IMR-90 (cell line): ENCODE results near the gene SVIL. TPM values are rescaled to one million over a fixed set of nuclear protein-coding genes. Genes with fewer than 3 reads are reported as not detected.

Source experiments
- ATAC-seq: fragments of 200-7000 bp; cut with Tn5 transposase; 2 replicates; pipeline ENCODE4 v1.9.1; 2020; ENCODE audit warnings: low read depth, mild to moderate bottlenecking, moderate library complexity
- BruUV-seq: library from RNA; stranded (reverse); fragments of 400-500 nt; replicated peaks from 2 replicates; lab custom pipeline; 2021; lab: Mats Ljungman, UMichigan
- CTCF ChIA-PET: fragments of 300-600 bp; formaldehyde crosslinking; extraction: SDS; loops from one replicate; lab custom pipeline; 2021; ENCODE audit warnings: antibody characterized with exemption; lab: Yijun Ruan, JAX
- POLR2A ChIA-PET: fragments of 300-600 bp; sonication (Branson Sonifier 250); formaldehyde crosslinking; loops from one replicate; lab custom pipeline; 2022; ENCODE audit warnings: antibody characterized with exemption; ENCODE audit not compliant: unreplicated experiment; lab: Charles Lee
- DNase-seq: peaks from one replicate; pipeline ENCODE4 v3.0.0; 2013
- H2AFZ ChIP-seq: replicated peaks from 2 replicates; pipeline ENCODE3; 2013; ENCODE audit warnings: low read length, mild to moderate bottlenecking; ENCODE audit not compliant: poor library complexity
- H2AK5ac ChIP-seq: 2 replicates; pipeline ENCODE4 v1.6.1; 2013; ENCODE audit warnings: low read depth, low read length, inconsistent platforms
- H2AK9ac ChIP-seq: replicated peaks from 2 replicates; pipeline ENCODE3; 2013; ENCODE audit warnings: mild to moderate bottlenecking, low read depth, low read length, moderate library complexity; ENCODE audit not compliant: poor library complexity
- H2BK120ac ChIP-seq: 2 replicates; pipeline ENCODE4 v1.6.1; 2013; ENCODE audit warnings: low read depth, low read length, inconsistent platforms
- H2BK15ac ChIP-seq: 3 replicates; pipeline ENCODE4 v1.6.1; 2013; ENCODE audit warnings: low read depth, low read length, inconsistent platforms
- H2BK20ac ChIP-seq: 2 replicates; pipeline ENCODE4 v1.6.1; 2013; ENCODE audit warnings: low read depth, mild to moderate bottlenecking, inconsistent platforms, low read length, moderate library complexity
- H2BK5ac ChIP-seq: 2 replicates; pipeline ENCODE4 v1.6.1; 2013; ENCODE audit warnings: mild to moderate bottlenecking, low read depth, low read length, inconsistent platforms; ENCODE audit not compliant: poor library complexity, severe bottlenecking
- H3K14ac ChIP-seq: replicated peaks from 2 replicates; pipeline ENCODE4 v1.6.1; 2013; ENCODE audit warnings: low read depth, low read length, inconsistent platforms
- H3K18ac ChIP-seq: 2 replicates; pipeline ENCODE4 v1.6.1; 2013; ENCODE audit warnings: low read depth, low read length, control low read depth
- H3K23ac ChIP-seq: 2 replicates; pipeline ENCODE4 v1.6.1; 2013; ENCODE audit warnings: low read depth, low read length, inconsistent platforms
- H3K27ac ChIP-seq: 2 replicates; pipeline ENCODE4 v1.5.1; 2013; ENCODE audit warnings: mild to moderate bottlenecking, control low read depth, low read length; ENCODE audit not compliant: insufficient read depth
- H3K27me3 ChIP-seq: 2 replicates; pipeline ENCODE4 v1.6.1; 2013; ENCODE audit warnings: low read length; ENCODE audit not compliant: control insufficient read depth, insufficient read depth
- H3K36me3 ChIP-seq: 2 replicates; pipeline ENCODE4 v1.6.1; 2013; ENCODE audit warnings: low read length, mixed read lengths; ENCODE audit not compliant: control insufficient read depth, insufficient read depth
- H3K4ac ChIP-seq: 2 replicates; pipeline ENCODE4 v1.6.1; 2013; ENCODE audit warnings: low read depth, low read length, inconsistent platforms
- H3K4me1 ChIP-seq: 2 replicates; pipeline ENCODE4 v1.6.1; 2013; ENCODE audit warnings: low read length, mixed read lengths; ENCODE audit not compliant: control insufficient read depth, insufficient read depth
- H3K4me2 ChIP-seq: 2 replicates; pipeline ENCODE4 v1.6.1; 2013; ENCODE audit warnings: low read depth, mild to moderate bottlenecking, control low read depth, low read length, moderate library complexity
- H3K4me3 ChIP-seq: 2 replicates; pipeline ENCODE4 v1.5.1; 2013; ENCODE audit warnings: low read depth, mild to moderate bottlenecking, control low read depth, low read length, moderate library complexity; ENCODE audit not compliant: insufficient read depth
- H3K56ac ChIP-seq: 2 replicates; pipeline ENCODE4 v1.6.1; 2013; ENCODE audit warnings: low read length, inconsistent platforms; ENCODE audit not compliant: insufficient read depth; ENCODE audit errors: extremely low read depth
- H3K79me1 ChIP-seq, 2 experiments: 2 replicates each; pipeline ENCODE4 v1.6.1; 2013; ENCODE audit warnings: low read length in 2 of 2, inconsistent platforms in 1 of 2, low read depth in 1 of 2
- H3K9ac ChIP-seq: 2 replicates; pipeline ENCODE4 v1.6.1; 2013; ENCODE audit warnings: low read depth, low read length, control low read depth
- H3K9me1 ChIP-seq: 2 replicates; pipeline ENCODE4 v1.6.1; 2013; ENCODE audit warnings: low read length, inconsistent platforms; ENCODE audit not compliant: insufficient read depth
- H3K9me3 ChIP-seq: 2 replicates; pipeline ENCODE4 v1.6.1; 2013; ENCODE audit warnings: low read length; ENCODE audit not compliant: control insufficient read depth, insufficient read depth
- H4K20me1 ChIP-seq: 2 replicates; pipeline ENCODE4 v1.6.1; 2013; ENCODE audit warnings: low read length, inconsistent platforms; ENCODE audit not compliant: insufficient read depth
- H4K5ac ChIP-seq: 2 replicates; pipeline ENCODE4 v1.6.1; 2013; ENCODE audit warnings: mild to moderate bottlenecking, low read depth, low read length, control low read depth
- H4K8ac ChIP-seq, 2 experiments: 2 replicates each; pipeline ENCODE4 v1.6.1; 2013; ENCODE audit warnings: low read depth in 2 of 2, low read length in 2 of 2, control low read depth in 1 of 2, inconsistent platforms in 1 of 2
- H4K91ac ChIP-seq: 2 replicates; pipeline ENCODE4 v1.6.1; 2013; ENCODE audit warnings: low read depth, low read length, inconsistent platforms; ENCODE audit not compliant: insufficient read depth
- CEBPB ChIP-seq: IDR thresholded peaks from 2 replicates; pipeline ENCODE4 v1.6.1; 2012; ENCODE audit warnings: low read depth, low read length, improper control_type of control experiment
- FOS ChIP-seq: fragments of 150-350 bp; IDR thresholded peaks from 2 replicates; pipeline ENCODE4 v1.6.1; 2016; ENCODE audit warnings: low read depth, low read length
- NFE2L2 ChIP-seq: fragments of 150-350 bp; IDR thresholded peaks from 2 replicates; pipeline ENCODE4 v1.6.1; 2016; ENCODE audit warnings: low read depth, mild to moderate bottlenecking, low read length
- RFX5 ChIP-seq: IDR thresholded peaks from 2 replicates; pipeline ENCODE4 v1.8.0; 2012; ENCODE audit warnings: low read depth, mild to moderate bottlenecking, low read length, moderate library complexity
- SMC3 ChIP-seq: fragments of 150-350 bp; IDR thresholded peaks from 2 replicates; pipeline ENCODE4 v1.6.1; 2016; ENCODE audit warnings: low read depth, mild to moderate bottlenecking, antibody characterized with exemption, low read length, moderate library complexity
- WGBS, 2 experiments: methylation state at CpG; one replicate each; pipeline versions ENCODE4 v1.1.5 to v1.1.7; 2013; ENCODE audit warnings: missing lambda C conversion rate in 2 of 2; ENCODE audit not compliant: insufficient read length in 1 of 2; ENCODE audit errors: extremely low coverage in 2 of 2; 5-methylcytosine and 5-hydroxymethylcytosine counted together
- dilution Hi-C: fragments of 300-500 bp; cut with HindIII; formaldehyde crosslinking; loops from one replicate; pipeline ENCODE4 v1.14.3; 2018; ENCODE audit warnings: low sequenced_read_pairs; ENCODE audit not compliant: unreplicated experiment
- in situ Hi-C: fragments of 300-500 bp; cut with MboI; formaldehyde crosslinking; loops from 3 replicates; pipeline ENCODE4 v1.14.3; 2019; ENCODE audit warnings: low sequenced_read_pairs, inconsistent platforms, mixed read lengths
- intact Hi-C: fragments of 100-400 bp; cut with micrococcal nuclease; formaldehyde crosslinking; loops from 2 replicates; pipeline ENCODE4 v1.10.0; 2022
- polyA plus RNA-seq, 3 experiments: library from polyadenylated mRNA; depleted of rRNA; stranded (reverse); fragments of >200 nt; gene quantifications; 2 replicates each; pipeline ENCODE4 v1.2.3, GENCODE V29; 2012; ENCODE audit warnings: low replicate concordance in 1 of 3
- total RNA-seq: library from RNA; depleted of rRNA; stranded (reverse); fragments of >200 nt; gene quantifications from 2 replicates; pipeline ENCODE4 v1.2.3, GENCODE V29; 2012
- TF ChIP-seq, protein P1 (sequence below): conservative IDR thresholded peaks from 2 replicates; pipeline ENCODE4 v1.5.1; 2012; ENCODE audit warnings: mild to moderate bottlenecking, low read depth, low read length, improper control_type of control experiment

SVIL gene
- total and polyA plus RNA-seq, 2 of the 4 experiments (the other 2 are of a cell fraction): 11.5 to 11.6 TPM

- no TSS peak for BruUV-seq
- H3K18ac ChIP-seq: no peak overlapping the region
- ChIA-PET CTCF (no interaction called here), POLR2A (no interaction called here)
- no peak overlapping the region for H2BK5ac ChIP-seq
- H2BK20ac ChIP-seq: no peak overlapping the region
- no peak overlapping the region for H2AK5ac ChIP-seq
- H3K56ac ChIP-seq: no peak overlapping the region
- H4K5ac ChIP-seq: no peak overlapping the region
- H3K14ac ChIP-seq: no peak overlapping the region
- H3K4me2 ChIP-seq: no peak overlapping the region
- peaks cover 19 to 82% of the 10 kb centered on the region in 2 experiments for H3K79me1 ChIP-seq
- peaks cover 46% of the 10 kb centered on the region for H4K20me1 ChIP-seq
- intact Hi-C loops: no loop called here
- H3K9me1 ChIP-seq: peaks cover 6% of the 10 kb centered on the region; the same call in 1 of the 2 replicates
- no peak overlapping the region for H4K91ac ChIP-seq
- H4K8ac ChIP-seq: no peak overlapping the region
- in situ Hi-C loops: no loop called here
- dilution Hi-C loops: no loop called here
- no peak overlapping the region for H2AFZ ChIP-seq
- H2AK9ac ChIP-seq: no peak overlapping the region
- no peaks in the 10 kb centered on the region; the same call in 1 of the 2 replicates for H3K9me3 ChIP-seq
- DNase-seq: no peak
- H3K4me3 ChIP-seq: no peak overlapping the region
- no CpG with 5 or more reads among the region's 6 CpGs for WGBS, 2 experiments
- no peak overlapping the region for H2BK15ac ChIP-seq
- TF ChIP-seq, protein P1, sequence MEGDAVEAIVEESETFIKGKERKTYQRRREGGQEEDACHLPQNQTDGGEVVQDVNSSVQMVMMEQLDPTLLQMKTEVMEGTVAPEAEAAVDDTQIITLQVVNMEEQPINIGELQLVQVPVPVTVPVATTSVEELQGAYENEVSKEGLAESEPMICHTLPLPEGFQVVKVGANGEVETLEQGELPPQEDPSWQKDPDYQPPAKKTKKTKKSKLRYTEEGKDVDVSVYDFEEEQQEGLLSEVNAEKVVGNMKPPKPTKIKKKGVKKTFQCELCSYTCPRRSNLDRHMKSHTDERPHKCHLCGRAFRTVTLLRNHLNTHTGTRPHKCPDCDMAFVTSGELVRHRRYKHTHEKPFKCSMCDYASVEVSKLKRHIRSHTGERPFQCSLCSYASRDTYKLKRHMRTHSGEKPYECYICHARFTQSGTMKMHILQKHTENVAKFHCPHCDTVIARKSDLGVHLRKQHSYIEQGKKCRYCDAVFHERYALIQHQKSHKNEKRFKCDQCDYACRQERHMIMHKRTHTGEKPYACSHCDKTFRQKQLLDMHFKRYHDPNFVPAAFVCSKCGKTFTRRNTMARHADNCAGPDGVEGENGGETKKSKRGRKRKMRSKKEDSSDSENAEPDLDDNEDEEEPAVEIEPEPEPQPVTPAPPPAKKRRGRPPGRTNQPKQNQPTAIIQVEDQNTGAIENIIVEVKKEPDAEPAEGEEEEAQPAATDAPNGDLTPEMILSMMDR: no peak
- no peak for TF ChIP-seq RFX5
- TF ChIP-seq FOS: no peak
- TF ChIP-seq NFE2L2: no peak
- TF ChIP-seq SMC3: no peak
- 0 out of 2 replicates have a peak, but pooled peaks have one; percentile 18 for TF ChIP-seq CEBPB
- ATAC-seq: no peak
- no peaks in the 10 kb centered on the region for H3K27me3 ChIP-seq
- H3K36me3 ChIP-seq: peaks cover 6% of the 10 kb centered on the region
- peaks cover 2% of the 10 kb centered on the region for H3K4me1 ChIP-seq
- H3K4ac ChIP-seq: no peak overlapping the region
- H3K23ac ChIP-seq: no peak overlapping the region
- H3K9ac ChIP-seq: no peak overlapping the region
- no peak overlapping the region for H2BK120ac ChIP-seq
- H3K27ac ChIP-seq: no peak overlapping the region
These were observed 21.6 kb downstream of the SVIL start for GRCh38 chr10:29613196-29613595.
